ENCODE measurements around the gene ABCA2.

Gene ABCA2

DNA sequence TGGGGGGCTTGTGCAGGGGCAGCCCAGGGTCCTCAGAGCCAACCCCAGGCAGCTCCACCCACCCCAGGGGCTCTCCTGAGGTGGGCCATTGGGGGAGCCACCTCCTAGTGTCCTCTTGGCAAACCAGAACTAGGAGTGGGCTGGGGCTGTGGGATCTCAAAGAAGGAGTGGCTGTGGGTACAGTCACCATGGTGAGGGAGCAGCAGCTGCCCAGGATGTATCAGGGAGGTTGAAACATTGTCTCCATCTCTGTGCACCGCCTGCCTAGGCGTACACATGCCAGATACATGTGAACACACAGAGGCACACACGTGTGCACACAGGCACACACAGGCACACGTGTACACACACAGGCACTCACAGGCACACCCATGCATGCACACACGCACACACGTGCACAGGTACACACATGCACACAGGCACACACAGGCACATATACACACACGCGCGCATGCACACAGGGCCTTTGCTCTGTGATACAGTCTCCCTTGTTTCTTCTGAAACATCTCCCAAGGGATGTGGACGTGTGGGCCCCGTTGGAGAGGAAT lies 65.3 kb downstream of the ABCA2 start:
- DNase-seq (ENCODE audit: low read depth): no peak

DNA sequence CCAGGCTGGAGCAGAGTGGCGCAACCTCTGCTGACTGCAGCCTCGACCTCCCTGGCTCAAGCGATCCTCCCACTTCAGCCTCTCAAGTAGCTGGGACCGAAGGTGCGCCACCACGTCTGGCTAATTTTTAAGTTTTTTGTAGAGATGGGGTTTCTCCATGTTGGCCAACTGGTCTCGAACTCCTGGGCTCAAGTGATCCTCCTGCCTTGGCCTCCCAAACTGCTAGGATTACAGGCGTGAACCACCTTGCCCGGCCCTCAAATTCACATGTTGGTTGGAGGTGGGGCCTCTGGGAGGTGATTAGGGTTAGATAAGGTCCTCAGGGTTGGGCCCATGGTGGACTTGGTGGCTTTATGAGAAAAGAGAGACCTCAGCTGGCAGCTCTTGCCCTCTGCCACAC lies 65.9 kb downstream of the ABCA2 start:
- DNase-seq (ENCODE audit: low read depth): no peak

DNA sequence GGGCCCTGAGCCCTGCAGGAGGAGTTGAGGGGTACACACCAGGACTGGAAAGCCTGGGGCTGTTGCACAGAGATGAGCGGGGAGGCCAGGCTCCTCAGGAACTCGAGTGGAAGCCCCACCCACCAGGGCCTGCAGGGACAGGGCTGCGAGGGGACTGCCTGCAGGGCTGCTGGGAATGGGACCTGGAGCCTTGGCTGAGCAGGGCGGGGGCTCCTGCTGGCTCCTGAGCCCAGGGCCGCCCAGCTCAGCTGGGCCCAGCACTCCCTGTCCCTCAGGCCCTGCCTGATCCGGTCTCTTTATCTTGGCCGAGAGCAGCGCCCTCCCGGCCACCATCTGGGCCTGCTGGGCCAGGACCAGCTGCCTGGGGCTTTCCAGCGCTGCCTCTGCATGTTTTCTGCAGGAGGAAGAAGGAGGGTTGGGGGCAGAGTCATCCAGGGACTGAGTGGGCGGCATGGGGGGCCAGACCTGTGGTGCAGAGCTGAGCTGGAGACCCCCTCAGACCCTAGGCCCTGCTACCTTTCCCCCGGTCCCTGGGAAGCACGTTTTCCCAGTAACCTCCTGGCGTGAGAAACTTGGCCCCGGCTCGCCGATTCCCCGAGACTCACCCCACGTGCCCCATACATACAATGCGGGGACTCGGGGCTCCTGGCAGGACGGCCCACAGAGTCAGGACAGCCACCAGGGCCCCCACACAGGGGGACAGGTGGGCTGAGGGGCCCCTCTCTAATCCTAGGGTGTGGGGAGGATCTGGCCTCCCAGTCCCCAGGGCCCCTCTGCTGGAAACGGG lies 66.6 kb downstream of the ABCA2 start:
- no peak for DNase-seq (ENCODE audit: low read depth)

DNA sequence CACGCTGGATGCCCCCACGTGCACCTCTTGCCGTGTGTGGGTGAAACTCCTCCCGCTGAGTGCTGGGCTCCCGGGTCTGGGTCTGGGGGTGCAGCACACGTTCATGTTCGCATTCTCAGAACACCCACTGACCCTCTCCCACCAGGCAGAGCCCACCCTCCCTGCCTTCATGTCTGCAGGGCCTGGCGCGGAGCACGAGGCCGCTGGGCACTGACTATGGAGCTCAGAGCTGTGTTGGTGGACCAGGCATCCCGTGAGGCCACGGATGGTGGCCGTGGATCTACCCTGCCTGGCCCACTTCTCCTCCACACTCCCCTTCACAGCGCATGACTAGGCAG lies 67.1 kb downstream of the ABCA2 start:
- DNase-seq (ENCODE audit: low read depth): no peak

DNA sequence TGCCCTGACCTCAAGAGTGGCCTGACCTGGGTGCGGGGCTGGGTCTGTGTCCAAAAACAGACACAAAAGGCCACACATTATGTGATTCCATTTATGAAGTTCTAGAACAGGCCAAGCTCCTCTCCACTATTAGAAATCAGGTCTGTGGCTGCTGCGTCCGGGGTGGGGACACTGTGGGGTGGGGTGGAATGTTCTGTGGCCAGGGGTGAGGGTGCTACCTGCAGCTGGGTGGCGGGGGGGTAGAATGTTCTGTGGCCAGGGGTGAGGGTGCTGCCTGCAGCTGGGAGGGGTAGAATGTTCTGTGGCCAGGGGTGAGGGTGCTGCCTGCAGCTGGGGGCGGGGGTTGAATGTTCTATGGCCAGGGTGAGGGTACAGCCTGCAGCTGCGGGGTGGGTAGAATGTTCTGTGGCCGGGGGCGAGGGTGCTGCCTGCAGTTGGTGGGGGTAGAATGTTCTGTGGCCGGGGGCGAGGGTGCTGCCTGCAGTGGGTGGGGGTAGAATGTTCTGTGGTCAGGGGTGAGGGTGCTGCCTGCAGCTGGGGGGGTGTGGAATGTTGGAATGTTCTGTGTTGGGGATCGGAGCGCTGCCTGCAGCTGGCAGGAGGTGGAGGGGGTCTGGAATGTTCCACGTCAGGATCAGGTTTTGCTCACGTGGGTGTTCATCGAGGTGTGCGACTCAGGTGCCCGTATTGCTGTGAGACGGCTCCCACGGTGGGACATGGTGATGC lies 67.7 kb downstream of the ABCA2 start:
- no peak for DNase-seq (ENCODE audit: low read depth)

DNA sequence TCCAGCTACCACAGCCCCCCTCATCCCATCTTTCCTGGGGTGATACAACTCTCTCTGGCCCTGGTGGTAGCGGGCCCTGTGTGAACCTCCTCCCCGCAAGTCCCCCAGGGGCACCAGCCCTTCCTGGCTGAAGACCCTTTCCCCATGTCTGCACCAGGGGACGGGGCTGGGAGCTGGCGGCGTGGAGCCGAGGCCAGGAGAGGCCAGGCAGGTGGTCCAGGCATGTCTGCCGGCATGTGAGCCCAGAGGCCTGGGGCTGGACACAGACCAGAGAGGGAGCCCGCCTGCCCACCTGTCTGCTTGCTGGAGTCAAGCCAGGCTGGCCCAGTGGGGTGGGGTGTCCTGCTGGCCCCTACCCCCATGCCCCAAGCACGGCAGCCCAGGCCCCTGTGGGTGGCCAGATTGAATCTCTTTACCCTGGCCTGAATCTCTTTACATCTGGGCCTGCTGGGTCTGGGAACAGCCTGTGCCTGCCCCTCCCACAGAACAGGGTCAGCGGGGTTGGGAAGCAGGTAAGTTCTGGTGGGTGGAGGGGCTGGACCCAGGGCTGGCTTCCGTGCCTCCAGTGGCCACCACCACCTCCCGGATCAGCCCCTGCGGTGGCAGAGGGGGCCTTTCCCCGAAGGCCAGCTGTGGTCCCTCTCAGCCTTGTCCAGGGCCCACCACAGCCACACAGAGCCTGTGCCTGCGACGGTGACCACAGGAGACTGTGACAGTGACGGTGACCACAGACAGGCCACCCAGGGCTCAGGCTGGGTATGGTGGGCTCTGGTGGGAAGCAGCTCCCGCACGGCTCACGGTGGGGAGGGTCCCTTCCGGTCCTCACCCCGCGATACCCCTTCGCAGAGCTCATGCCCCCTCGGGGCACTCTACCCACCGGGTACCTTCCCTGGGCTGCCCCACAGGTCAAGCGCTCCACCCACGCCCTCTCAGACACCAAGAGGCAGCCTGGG lies 68.9 kb downstream of the ABCA2 start:
- no peak for DNase-seq (ENCODE audit: low read depth)

DNA sequence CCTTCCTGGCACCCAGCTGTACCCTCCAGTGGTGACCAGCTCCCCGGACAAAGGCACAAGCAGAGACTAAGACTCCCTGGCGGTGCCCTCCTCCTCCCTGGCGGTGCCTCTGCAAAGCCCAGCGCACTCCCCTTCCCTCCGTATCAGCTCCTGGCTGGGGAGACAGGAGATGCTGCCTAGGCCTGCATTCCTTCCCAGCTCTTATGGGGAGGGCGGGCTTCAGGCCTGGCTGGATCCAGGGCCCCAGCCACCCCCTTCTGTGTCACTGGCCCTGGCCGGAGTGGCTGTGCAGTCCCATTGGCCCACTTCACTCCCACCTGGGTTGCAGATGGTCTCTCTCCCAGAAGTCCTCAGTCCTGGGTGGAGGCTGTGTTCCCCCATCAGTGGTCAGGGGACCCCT lies 69.6 kb downstream of the ABCA2 start:
- DNase-seq (ENCODE audit: low read depth): no peak

DNA sequence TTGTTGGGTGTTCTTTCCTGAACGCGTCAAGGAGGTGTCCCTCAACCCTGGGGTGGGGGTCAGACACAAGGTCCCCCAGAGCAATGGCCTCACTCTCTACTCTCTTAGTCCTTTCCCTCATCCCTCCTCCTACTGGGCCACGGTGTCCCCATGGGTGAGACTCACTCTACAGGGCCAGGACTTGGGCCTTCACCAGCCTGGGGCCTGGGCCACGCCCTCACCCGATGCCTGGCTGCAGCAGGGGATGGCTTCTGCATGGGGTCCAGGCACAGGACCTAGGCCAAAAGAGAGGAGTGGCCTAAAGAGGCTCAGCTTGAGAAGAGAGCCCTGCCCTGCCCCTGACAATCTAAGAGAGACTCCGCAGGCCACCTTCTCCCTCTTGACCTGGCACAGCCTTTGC lies 70.1 kb downstream of the ABCA2 start:
- no peak for DNase-seq (ENCODE audit: low read depth)

DNA sequence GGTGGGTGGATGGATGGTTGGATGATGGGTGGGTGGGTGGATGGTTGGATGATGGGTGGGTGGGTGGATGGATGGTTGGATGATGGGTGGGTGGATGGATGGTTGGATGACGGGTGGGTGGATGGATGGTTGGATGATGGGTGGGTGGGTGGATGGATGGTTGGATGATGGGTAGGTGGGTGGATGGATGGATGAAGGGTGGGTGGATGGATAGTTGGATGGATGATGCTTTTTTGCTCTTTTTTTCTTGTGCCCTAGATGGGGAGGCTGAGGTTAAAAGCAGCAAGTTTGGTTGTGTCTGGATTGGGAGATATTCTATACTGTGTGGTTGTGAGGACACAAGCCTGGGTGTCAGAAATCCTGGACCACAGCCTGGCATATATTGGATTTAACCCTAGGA lies 70.6 kb downstream of the ABCA2 start:
- DNase-seq (ENCODE audit: low read depth): no peak

All from stimulated activated CD4-positive, alpha-beta T cell treated with anti-CD3 and anti-CD28 coated beads, Interleukin-2, amount 100 ng/mL, for 4 hours (primary cell).